Measurements from ENCODE around the gene PTPRR. TPM values are rescaled to one million over a fixed set of nuclear protein-coding genes. Genes with fewer than 3 reads are reported as not detected.
A peak's percentile ranks its signal among the peaks of the same experiment; 100 is the strongest.

PTPRR gene
- total RNA-seq, 1 experiment from 2014 or later: 0.46 TPM

DNA sequence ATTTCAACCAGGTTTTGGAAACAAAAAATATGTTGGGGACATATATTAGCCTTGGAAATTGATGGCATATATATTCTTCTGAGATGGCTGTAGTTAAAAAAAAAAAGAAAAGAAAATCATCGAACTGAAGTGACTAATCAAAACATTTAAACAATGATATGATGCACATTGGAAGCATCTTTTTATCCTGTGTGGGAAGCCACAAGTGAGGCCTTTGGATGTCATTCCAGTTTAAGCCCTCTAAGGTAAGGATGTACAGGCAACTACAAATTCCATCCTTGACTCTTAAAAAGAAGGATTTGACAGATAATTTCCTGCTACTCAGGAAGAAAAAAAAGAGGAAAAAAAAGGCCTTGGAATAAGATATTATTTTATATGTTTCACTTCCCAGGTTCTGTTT is 273.7 kb downstream of the PTPRR start:
- Mint-ChIP-seq H3K4me3 (no peak overlapping the region), H3K9me3 (no peaks in the 10 kb centered on the region), H3K36me3 (no peaks in the 10 kb centered on the region), H3K4me1 (peaks cover 34% of the 10 kb centered on the region), H3K27me3 (ENCODE audit: low read depth) (no peaks in the 10 kb centered on the region), H3K27ac (no peak overlapping the region)
- ChIA-PET POLR2A (no interaction called here), CTCF (no interaction called here)
- ATAC-seq (no peak), DNase-seq (ENCODE audit: low spot score) (no peak)
- no peak for TF ChIP-seq AFF4 (CRISPR knock-in tag; IDR thresholded peaks at IDR 0.05; ENCODE audit: borderline replicate concordance)

- POLR2A ChIA-PET: no interaction called here
- CTCF ChIA-PET: no interaction called here
- no peak for DNase-seq (ENCODE audit: low spot score)
Measured at GRCh38 chr12:70645494-70646317, 274.8 kb downstream of the PTPRR start.

DNA sequence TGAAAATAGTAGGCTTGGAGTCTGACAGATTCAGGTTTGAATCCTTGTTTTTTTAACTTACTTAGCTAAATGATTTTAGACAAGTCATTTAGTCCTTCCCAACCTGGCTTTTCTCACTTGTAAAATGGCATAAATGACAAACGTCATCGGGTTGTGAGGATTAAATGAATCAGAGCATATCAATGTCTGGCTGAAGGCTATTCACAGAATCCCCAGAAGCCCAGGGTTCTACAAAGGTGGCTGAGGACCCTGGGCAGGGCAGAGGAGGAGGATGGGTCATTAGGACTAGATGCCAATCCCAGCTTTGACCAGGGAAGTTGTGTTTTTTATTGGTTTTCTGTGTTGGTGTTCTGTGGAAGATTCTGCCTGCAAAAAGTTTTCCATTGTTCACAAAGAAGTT is 275.7 kb downstream of the PTPRR start:
- no peak overlapping the region for H3K4me3 Mint-ChIP-seq
- no peak for DNase-seq (ENCODE audit: low spot score)
- no peaks in the 10 kb centered on the region for H3K36me3 Mint-ChIP-seq
- TF ChIP-seq TCF7 (CRISPR knock-in tag; IDR thresholded peaks at IDR 0.05; ENCODE audit: low read depth) (no peak), ZNF416 (CRISPR knock-in tag; IDR thresholded peaks at IDR 0.05) (no peak), KAT7 (CRISPR knock-in tag; IDR thresholded peaks at IDR 0.05; ENCODE audit: borderline replicate concordance) (no peak), ETV6 (CRISPR knock-in tag; IDR thresholded peaks at IDR 0.05) (no peak), TP53 (CRISPR knock-in tag; IDR thresholded peaks at IDR 0.05) (no peak), EMX1 (CRISPR knock-in tag; IDR thresholded peaks at IDR 0.05) (no peak), FOXJ3 (CRISPR knock-in tag; IDR thresholded peaks at IDR 0.05; ENCODE audit: borderline replicate concordance) (no peak), CDX4 (CRISPR knock-in tag; IDR thresholded peaks at IDR 0.05; ENCODE audit: borderline replicate concordance) (no peak), E2F1 (CRISPR knock-in tag; IDR thresholded peaks at IDR 0.05) (no peak), GTF2I (CRISPR knock-in tag; conservative IDR thresholded peaks at IDR 0.05) (no peak), SMAD4 (CRISPR knock-in tag; IDR thresholded peaks at IDR 0.05) (no peak), NFE2L1 (CRISPR knock-in tag; IDR thresholded peaks at IDR 0.05) (no peak)

More at GRCh38 chr12:70645494-70646317, 274.8 kb downstream of the PTPRR start:
- no peak overlapping the region for H3K4me3 Mint-ChIP-seq
- no peak for TF ChIP-seq ETV6 (CRISPR knock-in tag; IDR thresholded peaks at IDR 0.05)
- no peak for TF ChIP-seq FOXJ3 (CRISPR knock-in tag; IDR thresholded peaks at IDR 0.05; ENCODE audit: borderline replicate concordance)
- TF ChIP-seq, protein P1, sequence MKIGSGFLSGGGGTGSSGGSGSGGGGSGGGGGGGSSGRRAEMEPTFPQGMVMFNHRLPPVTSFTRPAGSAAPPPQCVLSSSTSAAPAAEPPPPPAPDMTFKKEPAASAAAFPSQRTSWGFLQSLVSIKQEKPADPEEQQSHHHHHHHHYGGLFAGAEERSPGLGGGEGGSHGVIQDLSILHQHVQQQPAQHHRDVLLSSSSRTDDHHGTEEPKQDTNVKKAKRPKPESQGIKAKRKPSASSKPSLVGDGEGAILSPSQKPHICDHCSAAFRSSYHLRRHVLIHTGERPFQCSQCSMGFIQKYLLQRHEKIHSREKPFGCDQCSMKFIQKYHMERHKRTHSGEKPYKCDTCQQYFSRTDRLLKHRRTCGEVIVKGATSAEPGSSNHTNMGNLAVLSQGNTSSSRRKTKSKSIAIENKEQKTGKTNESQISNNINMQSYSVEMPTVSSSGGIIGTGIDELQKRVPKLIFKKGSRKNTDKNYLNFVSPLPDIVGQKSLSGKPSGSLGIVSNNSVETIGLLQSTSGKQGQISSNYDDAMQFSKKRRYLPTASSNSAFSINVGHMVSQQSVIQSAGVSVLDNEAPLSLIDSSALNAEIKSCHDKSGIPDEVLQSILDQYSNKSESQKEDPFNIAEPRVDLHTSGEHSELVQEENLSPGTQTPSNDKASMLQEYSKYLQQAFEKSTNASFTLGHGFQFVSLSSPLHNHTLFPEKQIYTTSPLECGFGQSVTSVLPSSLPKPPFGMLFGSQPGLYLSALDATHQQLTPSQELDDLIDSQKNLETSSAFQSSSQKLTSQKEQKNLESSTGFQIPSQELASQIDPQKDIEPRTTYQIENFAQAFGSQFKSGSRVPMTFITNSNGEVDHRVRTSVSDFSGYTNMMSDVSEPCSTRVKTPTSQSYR (CRISPR knock-in tag; IDR thresholded peaks at IDR 0.05): no peak
- TF ChIP-seq, protein P2, sequence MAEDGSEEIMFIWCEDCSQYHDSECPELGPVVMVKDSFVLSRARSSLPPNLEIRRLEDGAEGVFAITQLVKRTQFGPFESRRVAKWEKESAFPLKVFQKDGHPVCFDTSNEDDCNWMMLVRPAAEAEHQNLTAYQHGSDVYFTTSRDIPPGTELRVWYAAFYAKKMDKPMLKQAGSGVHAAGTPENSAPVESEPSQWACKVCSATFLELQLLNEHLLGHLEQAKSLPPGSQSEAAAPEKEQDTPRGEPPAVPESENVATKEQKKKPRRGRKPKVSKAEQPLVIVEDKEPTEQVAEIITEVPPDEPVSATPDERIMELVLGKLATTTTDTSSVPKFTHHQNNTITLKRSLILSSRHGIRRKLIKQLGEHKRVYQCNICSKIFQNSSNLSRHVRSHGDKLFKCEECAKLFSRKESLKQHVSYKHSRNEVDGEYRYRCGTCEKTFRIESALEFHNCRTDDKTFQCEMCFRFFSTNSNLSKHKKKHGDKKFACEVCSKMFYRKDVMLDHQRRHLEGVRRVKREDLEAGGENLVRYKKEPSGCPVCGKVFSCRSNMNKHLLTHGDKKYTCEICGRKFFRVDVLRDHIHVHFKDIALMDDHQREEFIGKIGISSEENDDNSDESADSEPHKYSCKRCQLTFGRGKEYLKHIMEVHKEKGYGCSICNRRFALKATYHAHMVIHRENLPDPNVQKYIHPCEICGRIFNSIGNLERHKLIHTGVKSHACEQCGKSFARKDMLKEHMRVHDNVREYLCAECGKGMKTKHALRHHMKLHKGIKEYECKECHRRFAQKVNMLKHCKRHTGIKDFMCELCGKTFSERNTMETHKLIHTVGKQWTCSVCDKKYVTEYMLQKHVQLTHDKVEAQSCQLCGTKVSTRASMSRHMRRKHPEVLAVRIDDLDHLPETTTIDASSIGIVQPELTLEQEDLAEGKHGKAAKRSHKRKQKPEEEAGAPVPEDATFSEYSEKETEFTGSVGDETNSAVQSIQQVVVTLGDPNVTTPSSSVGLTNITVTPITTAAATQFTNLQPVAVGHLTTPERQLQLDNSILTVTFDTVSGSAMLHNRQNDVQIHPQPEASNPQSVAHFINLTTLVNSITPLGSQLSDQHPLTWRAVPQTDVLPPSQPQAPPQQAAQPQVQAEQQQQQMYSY (CRISPR knock-in tag; IDR thresholded peaks at IDR 0.05): no peak
- TF ChIP-seq FOXP1 (CRISPR knock-in tag; IDR thresholded peaks at IDR 0.05; ENCODE audit: borderline replicate concordance): no peak
- no peak for TF ChIP-seq ZNF671 (CRISPR knock-in tag; IDR thresholded peaks at IDR 0.05)
- no peak for TF ChIP-seq NR1H2 (CRISPR knock-in tag; IDR thresholded peaks at IDR 0.05)
- TF ChIP-seq TCF7 (CRISPR knock-in tag; IDR thresholded peaks at IDR 0.05; ENCODE audit: low read depth): no peak
- no peak for TF ChIP-seq CREB1 (CRISPR knock-in tag; IDR thresholded peaks at IDR 0.05)
- peaks cover 34% of the 10 kb centered on the region for H3K4me1 Mint-ChIP-seq
- no peaks in the 10 kb centered on the region for H3K27me3 Mint-ChIP-seq (ENCODE audit: low read depth)
- no peaks in the 10 kb centered on the region for H3K36me3 Mint-ChIP-seq
- ATAC-seq: peak; percentile 94
- H3K27ac Mint-ChIP-seq: peak overlapping the region; percentile 72
- no peaks in the 10 kb centered on the region for H3K9me3 Mint-ChIP-seq

More for the DNA sequence above, 275.7 kb downstream of the PTPRR start:
- ChIA-PET POLR2A (no interaction called here), CTCF (no interaction called here)
- H3K27ac Mint-ChIP-seq: peak overlapping the region; percentile 72
- H3K4me1 Mint-ChIP-seq: peaks cover 34% of the 10 kb centered on the region
- ATAC-seq: no peak
- no peaks in the 10 kb centered on the region for H3K27me3 Mint-ChIP-seq (ENCODE audit: low read depth)
- H3K9me3 Mint-ChIP-seq: no peaks in the 10 kb centered on the region

All from WTC11 (cell line).